EL (cell line): ENCODE measurements around the gene OAF.

Experiments
- DNase-seq: peaks from one replicate; pipeline ENCODE4 v3.0.0-alpha.2; 2016

The OAF gene

GRCh38 chr11:120224361-120224760 lies 13.5 kb downstream of the OAF start:
- DNase-seq = no peak

GRCh38 chr11:120224972-120225909 lies 14.4 kb downstream of the OAF start:
- no peak for DNase-seq

- no peak for DNase-seq
These were observed 15.4 kb downstream of the OAF start for GRCh38 chr11:120226242-120226641.

GRCh38 chr11:120226714-120227113 lies 15.9 kb downstream of the OAF start:
- no peak for DNase-seq

- DNase-seq = no peak
These were observed 16.5 kb downstream of the OAF start for GRCh38 chr11:120227228-120227852.

- DNase-seq = no peak
These were observed 18.1 kb downstream of the OAF start for GRCh38 chr11:120228794-120229384.

- DNase-seq = no peak
These were observed 18.9 kb downstream of the OAF start for GRCh38 chr11:120229451-120230424.

GRCh38 chr11:120230433-120231071 lies 19.7 kb downstream of the OAF start:
- DNase-seq = no peak

- DNase-seq = no peak
These were observed 21.1 kb downstream of the OAF start for GRCh38 chr11:120231963-120232362.

- no peak for DNase-seq
These were observed 22.5 kb downstream of the OAF start for GRCh38 chr11:120233207-120233803.

GRCh38 chr11:120235024-120235628 lies 24.3 kb downstream of the OAF start:
- DNase-seq = no peak

- DNase-seq = peak; percentile 45
These were observed 25.6 kb downstream of the OAF start for GRCh38 chr11:120236169-120237107.

GRCh38 chr11:120238968-120239620 lies 28.3 kb downstream of the OAF start:
- DNase-seq = no peak

- DNase-seq = no peak
These were observed 29.1 kb downstream of the OAF start, which contains the start of gene POU2F3 for GRCh38 chr11:120239713-120240640. POU2F3 (plus strand) TSS chr11:120240140; CDS start chr11:120240344, 204 bp downstream.

- no peak for DNase-seq
These were observed 30.0 kb downstream of the OAF start for GRCh38 chr11:120240866-120241265.

GRCh38 chr11:120241277-120241676 lies 30.4 kb downstream of the OAF start:
- no peak for DNase-seq

GRCh38 chr11:120243221-120243620 lies 32.4 kb downstream of the OAF start:
- no peak for DNase-seq
